HEK293 (cell line): Measurements from ENCODE around the gene GPR180.
A peak's percentile ranks its signal among the peaks of the same experiment; 100 is the strongest.

ENCODE experiments used
- CTCF ChIA-PET: fragments of 350-600 bp; formaldehyde crosslinking; extraction: SDS; loops from one replicate; lab custom pipeline; 2021; ENCODE audit warnings: antibody characterized with exemption; lab: Yijun Ruan, JAX
- POLR2A ChIA-PET: fragments of 300-600 bp; formaldehyde crosslinking; extraction: SDS; loops from one replicate; lab custom pipeline; 2020; ENCODE audit warnings: antibody characterized with exemption, inconsistent platforms; lab: Yijun Ruan, JAX
- H3K27ac ChIP-seq: fragments of 200-500 bp; sonication (Bioruptor generic); 2 replicates; pipeline ENCODE4 v1.5.1; 2014; ENCODE audit warnings: low read depth, low read length, control low read depth, inconsistent platforms; ENCODE audit errors: extremely low read depth
- H3K36me3 ChIP-seq, 2 experiments: fragments of 200-500 bp in 1 of 2; sonication (Bioruptor generic) in 1 of 2; 1 replicate in 1 of 2; 2 replicates in 1 of 2; pipeline ENCODE4 v1.5.1; 2014 to 2017; ENCODE audit warnings: inconsistent platforms in 2 of 2, low read length in 2 of 2; ENCODE audit not compliant: control insufficient read depth in 2 of 2, insufficient read depth in 1 of 2
- H3K4me1 ChIP-seq: fragments of 200-500 bp; sonication (Bioruptor generic); 2 replicates; pipeline ENCODE4 v1.5.1; 2014; ENCODE audit warnings: mild to moderate bottlenecking, low read length, inconsistent platforms; ENCODE audit not compliant: control insufficient read depth, insufficient read depth
- H3K4me3 ChIP-seq: 2 replicates; pipeline ENCODE4 v1.5.1; 2011; ENCODE audit warnings: low read depth, mild to moderate bottlenecking, control low read depth, low read length, moderate library complexity
- H3K9me3 ChIP-seq: fragments of 200-500 bp; sonication (Bioruptor generic); 2 replicates; pipeline ENCODE4 v1.5.1; 2014; ENCODE audit warnings: low read depth, low read length, inconsistent platforms; ENCODE audit not compliant: control insufficient read depth, insufficient read depth
- AEBP2 ChIP-seq: fragments of 450-650 bp; formaldehyde crosslinking; IDR thresholded peaks from 2 replicates; pipeline ENCODE4 v1.5.1; 2016; ENCODE audit warnings: missing biosample characterization, missing genetic modification characterization, borderline replicate concordance
- BCL11B ChIP-seq: fragments of 450-650 bp; formaldehyde crosslinking; IDR thresholded peaks from 2 replicates; pipeline ENCODE4 v1.5.1; 2016; ENCODE audit warnings: low read depth, missing biosample characterization, missing genetic modification characterization
- KLF16 ChIP-seq: fragments of 450-650 bp; formaldehyde crosslinking; IDR thresholded peaks from 2 replicates; pipeline ENCODE4 v1.5.1; 2017; ENCODE audit warnings: missing biosample characterization, missing genetic modification characterization
- OSR2 ChIP-seq: fragments of 450-650 bp; formaldehyde crosslinking; IDR thresholded peaks from 2 replicates; pipeline ENCODE4 v1.5.1; 2016; ENCODE audit warnings: missing biosample characterization, missing genetic modification characterization
- RBAK ChIP-seq: fragments of 450-650 bp; formaldehyde crosslinking; IDR thresholded peaks from 2 replicates; pipeline ENCODE4 v1.5.1; 2016; ENCODE audit warnings: missing biosample characterization, missing genetic modification characterization
- ZBTB48 ChIP-seq: fragments of 450-650 bp; formaldehyde crosslinking; IDR thresholded peaks from 2 replicates; pipeline ENCODE4 v1.5.1; 2016; ENCODE audit warnings: missing biosample characterization, missing genetic modification characterization
- ZFP3 ChIP-seq: fragments of 450-650 bp; formaldehyde crosslinking; IDR thresholded peaks from 2 replicates; pipeline ENCODE4 v1.5.1; 2016; ENCODE audit warnings: low read depth, missing biosample characterization, missing genetic modification characterization
- ZFP41 ChIP-seq: fragments of 450-650 bp; formaldehyde crosslinking; IDR thresholded peaks from 2 replicates; pipeline ENCODE4 v1.5.1; 2016; ENCODE audit warnings: missing biosample characterization, missing genetic modification characterization, borderline replicate concordance
- ZNF121 ChIP-seq: fragments of 450-650 bp; formaldehyde crosslinking; IDR thresholded peaks from 2 replicates; pipeline ENCODE4 v1.5.1; 2016; ENCODE audit warnings: missing biosample characterization, missing genetic modification characterization
- ZNF132 ChIP-seq: fragments of 450-650 bp; formaldehyde crosslinking; IDR thresholded peaks from 2 replicates; pipeline ENCODE4 v1.5.1; 2017; ENCODE audit warnings: missing biosample characterization, missing genetic modification characterization, borderline replicate concordance
- ZNF175 ChIP-seq: fragments of 450-650 bp; formaldehyde crosslinking; IDR thresholded peaks from 2 replicates; pipeline ENCODE4 v1.5.1; 2016; ENCODE audit warnings: missing biosample characterization, missing genetic modification characterization
- ZNF23 ChIP-seq: fragments of 450-650 bp; formaldehyde crosslinking; IDR thresholded peaks from 2 replicates; pipeline ENCODE4 v1.5.1; 2016; ENCODE audit warnings: missing biosample characterization, missing genetic modification characterization, borderline replicate concordance
- ZNF248 ChIP-seq: fragments of 450-650 bp; formaldehyde crosslinking; IDR thresholded peaks from 2 replicates; pipeline ENCODE4 v1.5.1; 2017; ENCODE audit warnings: missing biosample characterization, missing genetic modification characterization
- ZNF292 ChIP-seq: fragments of 450-650 bp; formaldehyde crosslinking; IDR thresholded peaks from 2 replicates; pipeline ENCODE4 v1.5.1; 2016; ENCODE audit warnings: low read depth, missing biosample characterization, missing genetic modification characterization, borderline replicate concordance
- ZNF354C ChIP-seq: fragments of 450-650 bp; formaldehyde crosslinking; IDR thresholded peaks from 2 replicates; pipeline ENCODE4 v1.5.1; 2016; ENCODE audit warnings: missing biosample characterization, missing genetic modification characterization, low read depth, borderline replicate concordance
- ZNF423 ChIP-seq: fragments of 450-650 bp; formaldehyde crosslinking; IDR thresholded peaks from 2 replicates; pipeline ENCODE4 v1.5.1; 2016; ENCODE audit warnings: missing biosample characterization, missing genetic modification characterization
- ZNF488 ChIP-seq: fragments of 450-650 bp; formaldehyde crosslinking; IDR thresholded peaks from 2 replicates; pipeline ENCODE4 v1.5.1; 2016; ENCODE audit warnings: missing biosample characterization, missing genetic modification characterization
- ZNF521 ChIP-seq: fragments of 450-650 bp; formaldehyde crosslinking; IDR thresholded peaks from 2 replicates; pipeline ENCODE4 v1.5.1; 2017; ENCODE audit warnings: missing biosample characterization, mild to moderate bottlenecking, missing genetic modification characterization
- ZNF530 ChIP-seq: fragments of 450-650 bp; formaldehyde crosslinking; IDR thresholded peaks from 2 replicates; pipeline ENCODE4 v1.5.1; 2016; ENCODE audit warnings: low read depth, missing biosample characterization, missing genetic modification characterization
- ZNF561 ChIP-seq: fragments of 450-650 bp; IDR thresholded peaks from 2 replicates; pipeline ENCODE4 v1.5.1; 2018; ENCODE audit warnings: missing biosample characterization, missing genetic modification characterization, borderline replicate concordance
- ZNF623 ChIP-seq: fragments of 450-650 bp; formaldehyde crosslinking; IDR thresholded peaks from 2 replicates; pipeline ENCODE4 v1.5.1; 2016; ENCODE audit warnings: missing biosample characterization, missing genetic modification characterization
- ZNF624 ChIP-seq: fragments of 450-650 bp; formaldehyde crosslinking; IDR thresholded peaks from 2 replicates; pipeline ENCODE4 v1.5.1; 2017; ENCODE audit warnings: missing biosample characterization, missing genetic modification characterization
- ZNF768 ChIP-seq: fragments of 450-650 bp; formaldehyde crosslinking; IDR thresholded peaks from 2 replicates; pipeline ENCODE4 v1.5.1; 2018; ENCODE audit warnings: missing biosample characterization, mild to moderate bottlenecking, missing genetic modification characterization
- ZNF785 ChIP-seq: fragments of 450-650 bp; formaldehyde crosslinking; IDR thresholded peaks from 2 replicates; pipeline ENCODE4 v1.5.1; 2016; ENCODE audit warnings: missing biosample characterization, missing genetic modification characterization
- ZNF791 ChIP-seq: fragments of 450-650 bp; formaldehyde crosslinking; IDR thresholded peaks from 2 replicates; pipeline ENCODE4 v1.5.1; 2016; ENCODE audit warnings: missing biosample characterization, missing genetic modification characterization
- ZXDB ChIP-seq: fragments of 450-650 bp; formaldehyde crosslinking; IDR thresholded peaks from 2 replicates; pipeline ENCODE4 v1.5.1; 2016; ENCODE audit warnings: missing biosample characterization, missing genetic modification characterization
- TF ChIP-seq, protein P1 (sequence below): fragments of 450-650 bp; formaldehyde crosslinking; IDR thresholded peaks from 2 replicates; pipeline ENCODE4 v1.5.1; 2017; ENCODE audit warnings: missing biosample characterization, missing genetic modification characterization
- TF ChIP-seq, protein P2 (sequence below): fragments of 450-650 bp; formaldehyde crosslinking; IDR thresholded peaks from 2 replicates; pipeline ENCODE4 v1.5.1; 2016; ENCODE audit warnings: missing biosample characterization, missing genetic modification characterization

GPR180 gene

GRCh38 chr13:94602467-94602866 is 810 bp downstream of the GPR180 start:
- Histone ChIP-seq H3K27ac (no peak overlapping the region), H3K4me3 (peak overlapping the region; percentile 77), H3K36me3 (peaks cover 0 to 25% of the 10 kb centered on the region in 2 experiments; a peak in 1 of 3 replicates), H3K4me1 (no peaks in the 10 kb centered on the region), H3K9me3 (no peaks in the 10 kb centered on the region)
- ChIA-PET POLR2A (interaction anchor here (0.7 to 1.8 kb wide), 5 partner anchors 11 to 1125 kb away, joined by 4 to 11 read pairs (median 6); no protein-coding TSS in a partner anchor), CTCF (interaction anchor here (1.1 to 1.4 kb wide), 2 partner anchors 15 to 166 kb away, joined by 3 to 4 read pairs; no protein-coding TSS in a partner anchor)
- TF ChIP-seq ZNF23 (tag by site-specific recombination), result no peak
- no peak for TF ChIP-seq KLF16 (tag by site-specific recombination)
- TF ChIP-seq ZBTB48 (tag by site-specific recombination), result no peak
- TF ChIP-seq ZFP3 (tag by site-specific recombination), result no peak
- TF ChIP-seq ZNF354C (tag by site-specific recombination), result no peak
- TF ChIP-seq ZNF248 (tag by site-specific recombination), result no peak
- no peak for TF ChIP-seq ZNF785
- no peak for TF ChIP-seq ZFP41 (tag by site-specific recombination)
- TF ChIP-seq, all 188 proteins: peak for 0

DNA sequence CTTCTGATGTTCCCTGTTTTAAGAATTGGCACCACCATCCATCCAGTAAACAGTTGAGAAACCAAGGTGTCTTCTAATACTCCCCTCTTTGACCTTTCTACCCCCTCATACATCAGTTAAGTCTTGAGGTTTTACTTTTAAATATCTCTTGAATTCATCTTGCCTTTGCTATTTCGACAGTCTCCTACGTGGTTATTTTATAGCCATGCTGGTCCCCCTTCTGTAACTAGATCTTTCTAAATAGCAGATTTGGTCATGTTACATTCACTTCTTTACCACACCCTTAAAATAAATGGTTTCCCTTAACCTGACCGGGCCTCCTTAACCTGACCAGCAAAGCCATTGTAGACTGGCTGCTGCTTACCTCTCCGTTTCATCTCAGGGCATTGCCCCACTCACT is 5.4 kb downstream of the GPR180 start:
- Histone ChIP-seq H3K36me3 (peaks cover 0 to 66% of the 10 kb centered on the region in 2 experiments; a peak in 1 of 3 replicates), H3K27ac (no peak overlapping the region), H3K4me3 (no peak overlapping the region), H3K9me3 (no peaks in the 10 kb centered on the region)
- CTCF ChIA-PET, result no interaction called here
- POLR2A ChIA-PET, result no interaction called here
- TF ChIP-seq ZNF623 (tag by site-specific recombination) (no peak), ZNF132 (tag by site-specific recombination) (no peak), ZNF175 (no peak), ZXDB (no peak), ZNF121 (tag by site-specific recombination) (no peak), RBAK (tag by site-specific recombination) (no peak), ZNF488 (no peak), ZNF423 (tag by site-specific recombination) (no peak), ZNF791 (no peak), OSR2 (tag by site-specific recombination) (no peak), ZNF768 (tag by site-specific recombination) (no peak), ZNF521 (no peak), ZFP41 (tag by site-specific recombination) (no peak)
- TF ChIP-seq, protein P1, sequence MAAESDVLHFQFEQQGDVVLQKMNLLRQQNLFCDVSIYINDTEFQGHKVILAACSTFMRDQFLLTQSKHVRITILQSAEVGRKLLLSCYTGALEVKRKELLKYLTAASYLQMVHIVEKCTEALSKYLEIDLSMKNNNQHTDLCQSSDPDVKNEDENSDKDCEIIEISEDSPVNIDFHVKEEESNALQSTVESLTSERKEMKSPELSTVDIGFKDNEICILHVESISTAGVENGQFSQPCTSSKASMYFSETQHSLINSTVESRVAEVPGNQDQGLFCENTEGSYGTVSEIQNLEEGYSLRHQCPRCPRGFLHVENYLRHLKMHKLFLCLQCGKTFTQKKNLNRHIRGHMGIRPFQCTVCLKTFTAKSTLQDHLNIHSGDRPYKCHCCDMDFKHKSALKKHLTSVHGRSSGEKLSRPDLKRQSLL, result no peak
- TF ChIP-seq, all 188 proteins: peak for 0
- H3K4me1 ChIP-seq, result no peaks in the 10 kb centered on the region

- no peak overlapping the region for H3K27ac ChIP-seq
- no peak for TF ChIP-seq BCL11B (tag by site-specific recombination)
- TF ChIP-seq ZNF292 (tag by site-specific recombination), result no peak
- TF ChIP-seq, protein P2, sequence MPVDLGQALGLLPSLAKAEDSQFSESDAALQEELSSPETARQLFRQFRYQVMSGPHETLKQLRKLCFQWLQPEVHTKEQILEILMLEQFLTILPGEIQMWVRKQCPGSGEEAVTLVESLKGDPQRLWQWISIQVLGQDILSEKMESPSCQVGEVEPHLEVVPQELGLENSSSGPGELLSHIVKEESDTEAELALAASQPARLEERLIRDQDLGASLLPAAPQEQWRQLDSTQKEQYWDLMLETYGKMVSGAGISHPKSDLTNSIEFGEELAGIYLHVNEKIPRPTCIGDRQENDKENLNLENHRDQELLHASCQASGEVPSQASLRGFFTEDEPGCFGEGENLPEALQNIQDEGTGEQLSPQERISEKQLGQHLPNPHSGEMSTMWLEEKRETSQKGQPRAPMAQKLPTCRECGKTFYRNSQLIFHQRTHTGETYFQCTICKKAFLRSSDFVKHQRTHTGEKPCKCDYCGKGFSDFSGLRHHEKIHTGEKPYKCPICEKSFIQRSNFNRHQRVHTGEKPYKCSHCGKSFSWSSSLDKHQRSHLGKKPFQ (tag by site-specific recombination), result no peak
- TF ChIP-seq ZNF530 (tag by site-specific recombination), result no peak
- no peak for TF ChIP-seq ZNF561
- no peak for TF ChIP-seq AEBP2
- TF ChIP-seq ZNF624, result no peak
- TF ChIP-seq, all 188 proteins: peak for 0
- Histone ChIP-seq H3K4me3 (no peak overlapping the region), H3K9me3 (no peaks in the 10 kb centered on the region), H3K36me3 (peaks cover 0 to 72% of the 10 kb centered on the region in 2 experiments; a peak in 1 of 3 replicates), H3K4me1 (no peaks in the 10 kb centered on the region)
- POLR2A ChIA-PET, result no interaction called here
- CTCF ChIA-PET, result interaction anchor here (1.3 to 1.5 kb wide), 2 partner anchors 9 to 172 kb away, joined by 5 to 8 read pairs; no protein-coding TSS in a partner anchor
These were observed 6.3 kb downstream of the GPR180 start for GRCh38 chr13:94607939-94608338.
